Endothelial cell of coronary artery (primary cell): Measurements from ENCODE around the gene EI24. TPM values are rescaled to one million over a fixed set of nuclear protein-coding genes. Genes with fewer than 3 reads are reported as not detected.

Source experiments
- total RNA-seq: library from RNA; depleted of rRNA; stranded (reverse); fragments of >200 nt; gene quantifications from 2 replicates; pipeline ENCODE4 v1.2.3, GENCODE V29; 2014

Gene EI24
- 110 and 136 TPM in 2 replicates for total RNA-seq

DNA sequence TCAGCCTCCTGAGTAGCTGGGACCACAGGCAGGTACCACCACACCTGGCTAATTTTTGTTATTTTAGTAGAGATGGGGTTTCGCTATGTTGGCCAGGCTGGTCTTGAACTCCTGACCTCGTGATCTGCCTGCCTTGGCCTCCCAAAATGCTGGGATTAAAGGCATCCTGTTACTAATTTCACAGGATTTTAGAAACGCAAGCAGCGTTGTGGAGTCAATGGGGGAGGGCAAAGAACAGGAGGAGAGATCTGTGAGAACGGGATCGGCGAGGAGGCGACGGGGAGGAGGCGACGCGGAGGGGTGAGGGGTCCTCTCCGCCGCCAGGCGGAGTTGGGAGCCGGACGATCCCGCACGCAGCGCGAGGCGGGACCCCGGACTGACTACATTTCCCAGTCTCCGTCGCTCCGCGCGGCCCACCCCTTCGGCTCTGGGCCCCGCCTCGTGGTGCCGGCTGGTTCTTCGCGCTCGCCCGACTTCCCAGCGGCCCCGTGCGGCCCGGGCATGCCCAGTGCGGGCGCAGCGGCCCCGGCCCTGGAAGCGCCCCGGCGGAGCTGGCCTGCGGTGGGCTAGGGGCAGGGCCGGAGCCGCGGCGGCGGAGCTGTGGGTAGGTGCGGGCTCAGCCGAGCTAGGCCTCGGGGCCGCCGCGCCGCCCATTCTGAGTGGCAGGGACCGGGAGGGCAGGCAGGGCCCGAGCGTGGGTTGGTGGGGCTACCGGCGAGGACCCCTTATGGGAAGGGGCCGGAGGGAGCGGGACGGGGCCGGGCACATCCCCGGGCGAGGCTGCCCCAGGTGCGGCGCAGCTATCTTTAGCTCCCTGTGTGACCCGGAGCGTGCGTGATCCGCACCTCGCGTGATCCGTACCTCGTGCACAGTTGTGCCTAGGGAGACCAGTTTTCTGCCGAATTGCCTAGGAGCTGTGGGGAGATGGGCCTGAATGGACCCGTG, at the start of gene EI24:
EI24 (plus strand) TSS at position 508 of the 945 bp plus-strand sequence. CDS start 3,051 bp downstream, outside the sequence.

DNA sequence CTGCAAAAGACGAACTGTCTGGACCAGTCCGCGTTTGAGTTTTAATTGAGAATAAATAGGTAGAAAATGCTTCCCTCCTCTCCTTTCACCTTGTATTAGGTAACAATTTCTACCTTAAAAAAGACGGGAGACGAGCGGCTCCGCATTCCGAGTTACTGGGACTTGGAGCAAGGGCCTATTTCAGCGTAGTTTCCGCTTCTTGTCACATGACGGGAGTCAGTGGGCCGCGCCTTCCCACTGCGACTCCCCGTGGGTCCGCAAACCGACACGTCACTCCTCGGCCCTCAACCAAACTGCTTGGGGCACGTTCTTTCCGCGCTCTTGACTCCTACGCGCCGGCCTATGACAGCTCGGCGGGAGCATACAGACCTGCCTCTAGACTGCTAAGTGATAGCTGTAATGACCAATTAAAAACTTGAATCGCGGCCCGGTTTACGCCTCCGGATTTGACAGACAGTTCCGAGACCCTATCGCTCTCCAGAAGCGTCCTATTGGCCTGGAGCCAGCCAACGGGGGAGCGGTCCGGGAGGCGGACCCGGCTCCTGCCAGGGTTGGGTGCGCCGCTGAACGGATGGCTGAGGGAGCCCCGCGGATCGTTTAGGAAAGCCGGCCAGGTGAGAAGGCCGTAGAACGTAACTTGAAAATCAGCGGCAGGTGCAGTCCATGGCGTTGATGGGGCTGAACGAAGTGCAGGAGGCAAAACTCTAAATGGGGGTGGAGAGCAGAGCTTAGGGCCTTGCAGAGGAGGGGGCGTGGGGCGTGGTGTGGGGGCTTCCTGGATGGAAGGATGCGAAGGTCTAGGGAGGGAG, 23.2 kb downstream of the EI24 start, which contains the start of gene STT3A:
STT3A (plus strand) TSS at position 548 of the 809 bp plus-strand sequence. CDS start 3,064 bp downstream, outside the sequence.

GRCh38 chr11:125624756-125625213, 55.5 kb downstream of the EI24 start, which contains the start of gene CHEK1:
TSS of gene CHEK1 (plus strand) at chr11:125625163. CDS start at chr11:125626769, 1,606 bp downstream.

Other genes starting within 250 kb of the EI24 start
- 53.0 and 68.4 TPM in 2 replicates for gene FEZ1, start 73.2 kb upstream of the EI24 start, total RNA-seq
- gene STT3A, start 23.4 kb downstream of the EI24 start, total RNA-seq: 192 and 205 TPM in 2 replicates
- gene CHEK1, start 55.7 kb downstream of the EI24 start, total RNA-seq: 25.3 and 40.8 TPM in 2 replicates
- gene ACRV1, start 111.4 kb downstream of the EI24 start, total RNA-seq: under 0.01 TPM in 1 of 2 replicates, not detected in the other
- not detected in 2 replicates for gene PATE1, start 176.8 kb downstream of the EI24 start, total RNA-seq
- gene PATE2, start 209.4 kb downstream of the EI24 start, total RNA-seq: 0.09 TPM in 2 replicates
- not detected in 2 replicates for gene PATE3, start 218.7 kb downstream of the EI24 start, total RNA-seq